Common myeloid progenitor, CD34-positive (primary cell): Measurements from ENCODE around the gene ERBB3.
A peak's percentile ranks its signal among the peaks of the same experiment; 100 is the strongest.

Source experiments
- CTCF ChIA-PET: fragments of 350-600 bp; sonication (Branson Sonifier 250); formaldehyde crosslinking; loops from one replicate; lab custom pipeline; 2021; ENCODE audit warnings: antibody characterized with exemption; lab: Charles Lee
- POLR2A ChIA-PET: fragments of 350-600 bp; sonication (Branson Sonifier 250); formaldehyde crosslinking; loops from one replicate; lab custom pipeline; 2021; ENCODE audit warnings: antibody characterized with exemption; lab: Charles Lee
- DNase-seq, 3 donors: peaks; one replicate each; pipeline versions ENCODE4 v3.0.0 to v3.0.0-alpha.2; 2013
- H3K27ac ChIP-seq, 2 experiments: 1 replicate in 1 of 2; 2 replicates in 1 of 2; pipeline ENCODE4 v1.7.0; 2013; ENCODE audit warnings: inconsistent platforms in 2 of 2, low read length in 2 of 2, mild to moderate bottlenecking in 2 of 2, low read depth in 1 of 2, moderate library complexity in 1 of 2; ENCODE audit not compliant: severe bottlenecking in 2 of 2, insufficient read depth in 1 of 2, poor library complexity in 1 of 2
- H3K27me3 ChIP-seq, 5 experiments: replicated peaks in 2 of 5; 1 replicate in 3 of 5; 2 replicates in 2 of 5; pipeline versions ENCODE4 v1.6.1 to v1.7.0; 2013; ENCODE audit warnings: low read length in 4 of 5, mild to moderate bottlenecking in 2 of 5, moderate library complexity in 2 of 5, inconsistent platforms in 1 of 5; ENCODE audit not compliant: insufficient read depth in 5 of 5, control insufficient read depth in 4 of 5
- H3K36me3 ChIP-seq, 4 experiments: 1 replicate in 2 of 4; 2 replicates in 2 of 4; pipeline versions ENCODE4 v1.6.1 to v1.7.0; 2013; ENCODE audit warnings: low read length in 3 of 4, control low read depth in 1 of 4, mild to moderate bottlenecking in 1 of 4; ENCODE audit not compliant: control insufficient read depth in 4 of 4, insufficient read depth in 4 of 4
- H3K4me1 ChIP-seq, 4 experiments: 1 replicate in 3 of 4; 2 replicates in 1 of 4; pipeline versions ENCODE4 v1.6.1 to v1.7.1; 2013; ENCODE audit warnings: low read length in 3 of 4, mild to moderate bottlenecking in 3 of 4, control low read depth in 1 of 4, inconsistent platforms in 1 of 4, moderate library complexity in 1 of 4; ENCODE audit not compliant: control insufficient read depth in 4 of 4, insufficient read depth in 4 of 4; ENCODE audit errors: control extremely low read depth in 1 of 4
- H3K4me3 ChIP-seq, 7 experiments: 1 replicate in 4 of 7; 2 replicates in 3 of 7; pipeline versions ENCODE4 v1.5.1 to v1.7.0; 2013; ENCODE audit warnings: mild to moderate bottlenecking in 7 of 7, low read length in 6 of 7, moderate library complexity in 6 of 7, inconsistent platforms in 2 of 7, low read depth in 2 of 7, control low read depth in 1 of 7; ENCODE audit not compliant: insufficient read depth in 4 of 7, control insufficient read depth in 1 of 7; ENCODE audit errors: extremely low read depth in 1 of 7
- H3K9me3 ChIP-seq, 5 experiments: 1 replicate in 4 of 5; 2 replicates in 1 of 5; pipeline versions ENCODE4 v1.6.1 to v1.7.1; 2013; ENCODE audit warnings: low read length in 4 of 5, mild to moderate bottlenecking in 2 of 5, inconsistent platforms in 1 of 5, low read depth in 1 of 5, moderate library complexity in 1 of 5; ENCODE audit not compliant: control insufficient read depth in 4 of 5, insufficient read depth in 2 of 5; ENCODE audit errors: control extremely low read depth in 1 of 5
- WGBS: methylation state at CpG from one replicate; pipeline ENCODE4 v1.1.5; 2013; ENCODE audit not compliant: insufficient coverage; 5-methylcytosine and 5-hydroxymethylcytosine counted together

Gene ERBB3

DNA sequence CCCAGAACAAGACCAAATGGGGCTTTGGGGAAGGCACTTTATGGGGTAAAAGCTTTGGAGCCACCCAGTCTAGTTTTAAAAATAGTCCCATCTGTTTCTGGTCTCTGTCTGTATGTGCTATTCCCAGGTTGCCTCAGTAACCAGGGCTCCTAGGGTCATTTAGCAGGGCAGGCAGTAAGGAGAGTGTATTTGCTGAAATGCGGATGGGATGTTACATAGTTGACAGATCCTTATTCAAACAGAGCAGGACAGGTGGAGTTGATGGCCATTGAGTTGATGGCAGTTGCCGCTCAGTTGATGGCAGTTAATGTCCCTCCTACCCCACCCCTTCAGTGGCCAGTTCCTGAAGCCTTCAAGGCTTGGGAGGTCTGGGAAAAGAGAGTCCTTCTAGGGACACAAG, 42.7 kb downstream of the ERBB3 start:
- CTCF ChIA-PET, result interaction anchor here (0.6 to 12.4 kb wide), 4 partner anchors 18 to 86 kb away, joined by 3 to 198 read pairs (median 48); partner anchors contain the start of genes MYL6 and SMARCC2
- POLR2A ChIA-PET, result no interaction called here
- no peaks in the 10 kb centered on the region for H3K9me3 ChIP-seq
- no peaks in the 10 kb centered on the region for H3K27me3 ChIP-seq
- no peak overlapping the region for H3K27ac ChIP-seq
- WGBS, result 100% methylated on average over 2 of the region's 2 CpGs
- peaks cover 34 to 63% (median 56%) of the 10 kb centered on the region in 4 experiments for H3K4me1 ChIP-seq
- no peak overlapping the region for H3K4me3 ChIP-seq
- peaks cover 2 to 32% (median 19%) of the 10 kb centered on the region in 4 experiments for H3K36me3 ChIP-seq
- DNase-seq, result no peak

DNA sequence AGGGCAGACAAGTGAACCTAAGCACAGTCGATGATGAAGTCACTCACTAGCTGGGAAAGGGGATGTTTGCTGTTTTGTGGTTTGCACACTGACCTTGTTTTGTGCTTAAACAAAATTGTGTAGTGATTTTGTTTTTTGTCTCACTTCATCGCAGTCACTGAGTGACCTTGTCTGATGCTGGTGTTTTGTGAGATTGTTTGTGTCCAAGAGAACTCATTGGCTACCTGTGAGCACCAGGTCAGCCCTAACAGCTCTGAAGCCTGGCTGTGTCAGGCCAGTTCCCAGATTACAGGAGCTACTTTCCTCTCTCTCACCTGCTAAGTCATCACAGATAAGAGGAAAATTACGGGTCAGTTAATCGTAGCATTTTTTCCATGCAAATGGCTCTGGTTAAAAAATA, 44.2 kb downstream of the ERBB3 start:
- POLR2A ChIA-PET, result no interaction called here

DNA sequence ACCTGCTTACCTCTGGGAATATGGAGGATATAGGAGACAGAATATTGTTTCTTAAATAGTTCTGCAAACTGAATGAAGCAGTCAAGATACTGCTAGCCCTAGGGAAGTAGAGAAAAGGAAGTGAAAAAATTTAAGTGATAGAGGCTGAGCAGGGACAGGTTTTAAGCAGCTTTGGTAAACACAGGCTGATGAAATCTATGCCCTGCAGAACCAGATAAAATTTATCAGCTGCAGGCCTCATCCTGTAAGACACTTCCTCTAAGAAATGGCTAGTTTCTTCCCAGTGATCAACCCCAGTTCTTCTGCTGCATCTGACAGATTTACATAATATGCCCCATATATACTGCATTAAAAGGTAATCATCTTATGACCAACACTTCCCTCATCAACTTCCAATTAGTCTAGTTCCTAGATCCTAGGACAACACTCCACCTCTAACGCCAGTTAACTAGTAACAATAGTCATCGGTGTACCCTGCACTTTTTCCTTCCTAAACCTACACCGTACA, 46.8 kb downstream of the ERBB3 start:
- Histone ChIP-seq H3K4me3 (peak overlapping the region in 6 of 7 experiments; percentile 54 to 97 (median 68)), H3K27ac (peak overlapping the region; percentile 78 to 91), H3K4me1 (peaks cover 26 to 68% (median 64%) of the 10 kb centered on the region in 4 experiments), H3K9me3 (no peaks in the 10 kb centered on the region), H3K36me3 (peaks cover 4 to 26% (median 17%) of the 10 kb centered on the region in 4 experiments), H3K27me3 (no peaks in the 10 kb centered on the region)
- ChIA-PET CTCF (interaction anchor here (0.9 to 12.4 kb wide), 10 partner anchors 9 to 96 kb away, joined by 3 to 198 read pairs (median 10); partner anchors contain the start of genes MYL6, RNF41, RPL41 and SMARCC2), POLR2A (interaction anchor here (2.1 to 4.8 kb wide), 4 partner anchors 8 to 95 kb away, joined by 11 to 24 read pairs (median 11); partner anchors contain the start of genes MYL6, RNF41, SMARCC2 and ZC3H10)
- DNase-seq, result peak; percentile 74 to 90 (median 83)
- WGBS, result 0% methylated on average over 3 of the region's 3 CpGs

More for the DNA sequence above, 44.2 kb downstream of the ERBB3 start:
- Histone ChIP-seq H3K4me1 (peaks cover 27 to 60% (median 55%) of the 10 kb centered on the region in 4 experiments), H3K9me3 (no peaks in the 10 kb centered on the region), H3K27ac (peak overlapping the region in 1 of 2 experiments; percentile 91), H3K36me3 (peaks cover 2 to 31% (median 19%) of the 10 kb centered on the region in 4 experiments), H3K4me3 (no peak overlapping the region), H3K27me3 (no peaks in the 10 kb centered on the region)
- WGBS, result 79% methylated on average over 2 of the region's 4 CpGs
- CTCF ChIA-PET, result interaction anchor here (0.6 to 12.4 kb wide), 14 partner anchors 10 to 139 kb away, joined by 3 to 198 read pairs (median 4); partner anchors contain the start of genes ANKRD52, MYL6 and SMARCC2
- no peak for DNase-seq

DNA sequence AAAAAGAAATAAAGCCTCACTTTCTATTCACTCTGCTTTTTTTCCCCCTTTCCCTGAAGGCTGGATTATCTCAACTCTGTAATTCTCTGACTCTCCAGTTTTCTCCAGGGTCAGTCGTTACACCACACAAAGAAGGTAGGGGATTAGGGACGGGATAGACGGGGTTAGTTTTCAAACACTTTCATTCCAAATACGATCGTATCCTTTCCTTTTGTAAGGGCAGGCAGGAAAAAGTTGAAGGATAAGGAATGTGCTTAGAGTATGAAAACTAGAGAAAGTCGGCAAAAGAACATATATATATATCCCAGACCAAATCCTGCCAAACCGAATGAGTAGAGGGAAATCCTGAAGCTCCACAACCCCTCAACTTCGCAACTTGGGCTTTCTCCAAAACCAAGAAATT, 47.5 kb downstream of the ERBB3 start:
- POLR2A ChIA-PET, result interaction anchor here (0.5 to 4.8 kb wide), 10 partner anchors 9 to 94 kb away, joined by 3 to 24 read pairs (median 4); partner anchors contain the start of genes MYL6, RNF41, SMARCC2 and ZC3H10
- Histone ChIP-seq H3K4me3 (peak overlapping the region in 6 of 7 experiments; percentile 54 to 97 (median 68)), H3K27me3 (no peaks in the 10 kb centered on the region), H3K9me3 (no peaks in the 10 kb centered on the region), H3K27ac (peak overlapping the region; percentile 78 to 91), H3K36me3 (peaks cover 7 to 28% (median 20%) of the 10 kb centered on the region in 4 experiments), H3K4me1 (peaks cover 26 to 68% (median 64%) of the 10 kb centered on the region in 4 experiments)
- WGBS, result no CpG with 5 or more reads among the region's 8 CpGs
- DNase-seq, result no peak
- CTCF ChIA-PET, result interaction anchor here (0.7 to 12.4 kb wide), 12 partner anchors 9 to 111 kb away, joined by 3 to 198 read pairs (median 6); partner anchors contain the start of genes MYL6, MYL6B, RNF41 and RPL41

DNA sequence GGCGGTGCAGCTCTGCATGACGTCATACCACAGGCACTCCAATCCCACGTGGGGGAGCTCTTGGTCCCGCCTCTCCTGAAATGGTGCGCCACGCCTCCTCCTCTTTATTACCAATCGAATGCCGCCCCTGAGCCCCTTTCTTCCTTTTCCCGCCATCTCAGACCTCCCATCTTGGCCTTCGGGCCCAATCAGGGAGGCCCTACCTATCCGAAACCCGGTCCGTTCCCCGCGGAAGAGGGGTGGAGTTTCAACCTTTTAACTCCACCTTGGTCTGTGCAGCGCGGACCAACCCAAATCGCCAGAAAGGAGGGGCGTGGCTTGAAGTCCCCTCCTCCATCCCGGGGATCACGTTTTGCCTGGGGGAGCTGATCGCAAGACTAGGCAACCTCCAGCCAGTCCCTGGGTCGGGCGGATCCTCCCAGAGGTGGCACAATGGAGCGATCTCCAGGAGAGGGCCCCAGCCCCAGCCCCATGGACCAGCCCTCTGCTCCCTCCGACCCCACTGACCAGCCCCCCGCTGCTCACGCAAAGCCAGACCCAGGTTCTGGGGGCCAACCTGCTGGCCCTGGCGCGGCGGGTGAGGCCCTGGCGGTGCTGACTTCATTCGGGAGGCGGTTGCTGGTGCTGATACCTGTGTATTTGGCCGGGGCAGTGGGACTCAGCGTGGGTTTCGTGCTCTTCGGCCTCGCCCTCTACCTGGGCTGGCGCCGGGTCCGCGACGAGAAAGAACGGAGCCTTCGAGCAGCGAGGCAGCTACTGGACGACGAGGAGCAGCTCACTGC, 48.1 kb downstream of the ERBB3 start, which contains the start of gene ESYT1:
ESYT1 (plus strand) TSS at position 380 of the 782 bp plus-strand sequence; CDS start at position 433, 53 bp downstream.
- Histone ChIP-seq H3K27me3 (no peaks in the 10 kb centered on the region), H3K4me3 (peak within 1 kb of the TSS; percentile 83 to 97 (median 90)), H3K36me3 (peaks cover 8 to 30% (median 23%) of the 10 kb centered on the region in 4 experiments), H3K27ac (peak within 1 kb of the TSS; percentile 78 to 91), H3K9me3 (no peaks in the 10 kb centered on the region), H3K4me1 (peaks cover 26 to 68% (median 64%) of the 10 kb centered on the region in 4 experiments)
- ChIA-PET POLR2A (interaction anchor here (0.5 to 4.8 kb wide), 10 partner anchors 10 to 94 kb away, joined by 3 to 24 read pairs (median 4); partner anchors contain the start of genes MYL6, RNF41, SMARCC2 and ZC3H10), CTCF (interaction anchor here (0.7 to 12.4 kb wide), 14 partner anchors 10 to 110 kb away, joined by 3 to 198 read pairs (median 6); partner anchors contain the start of genes MYL6, MYL6B, RNF41 and RPL41)
- peak; percentile 100 for DNase-seq
- 0% methylated on average over 36 of the region's 49 CpGs for WGBS

DNA sequence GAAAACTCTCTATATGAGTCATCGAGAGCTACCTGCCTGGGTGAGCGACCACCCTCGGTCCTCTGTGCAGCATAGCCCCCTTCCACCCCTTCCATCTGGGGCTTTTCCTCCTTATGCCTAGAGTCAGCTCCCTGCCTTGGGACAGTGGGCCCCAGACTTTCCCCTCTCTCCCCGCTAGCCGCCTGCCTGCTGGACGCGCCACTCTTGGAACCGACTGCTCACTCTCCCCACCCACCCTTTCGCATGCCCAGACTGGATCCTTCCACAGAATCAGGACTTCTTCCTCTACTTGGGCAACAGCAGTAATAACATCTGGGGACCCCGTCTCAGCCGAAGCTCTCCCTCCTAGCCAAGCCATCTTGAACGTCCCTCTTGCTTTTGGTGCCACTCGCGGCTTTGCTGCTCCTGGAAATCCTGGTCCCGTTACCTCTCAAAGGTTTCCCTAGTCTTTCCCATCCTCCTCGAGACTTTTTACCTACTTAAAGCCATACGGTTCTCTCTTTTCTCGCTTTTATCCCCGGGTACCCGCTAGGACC, 48.8 kb downstream of the ERBB3 start:
- Histone ChIP-seq H3K36me3 (peaks cover 11 to 37% (median 28%) of the 10 kb centered on the region in 4 experiments), H3K27ac (peak overlapping the region; percentile 48 to 89), H3K27me3 (no peaks in the 10 kb centered on the region), H3K4me3 (peak overlapping the region; percentile 83 to 97 (median 90)), H3K4me1 (peaks cover 26 to 67% (median 63%) of the 10 kb centered on the region in 4 experiments), H3K9me3 (no peaks in the 10 kb centered on the region)
- DNase-seq, result peak in 2 of 3 donors; percentile 46 to 63
- CTCF ChIA-PET, result interaction anchor here (0.9 to 12.4 kb wide), 11 partner anchors 10 to 110 kb away, joined by 3 to 198 read pairs (median 8); partner anchors contain the start of genes MYL6, MYL6B, RNF41 and RPL41
- POLR2A ChIA-PET, result interaction anchor here (0.9 to 4.8 kb wide), 8 partner anchors 10 to 93 kb away, joined by 3 to 24 read pairs (median 4); partner anchors contain the start of genes MYL6, RNF41, SMARCC2 and ZC3H10
- WGBS, result 0% methylated on average over 19 of the region's 20 CpGs
